Neural crest cell (in vitro differentiated cells): ENCODE results near the gene MYBL2. TPM values are rescaled to one million over a fixed set of nuclear protein-coding genes. Genes with fewer than 3 reads are reported as not detected.

ENCODE experiments used
- DNase-seq: peaks from one replicate; pipeline ENCODE4 v3.0.0; 2021; ENCODE audit warnings: low read depth, mixed read lengths, low spot score
- H3K27ac Mint-ChIP-seq: one replicate; pipeline ENCODE4 v1.8.0; 2021; ENCODE audit warnings: mild to moderate bottlenecking, mixed read lengths; ENCODE audit not compliant: unreplicated experiment
- H3K27me3 Mint-ChIP-seq: 2 replicates; pipeline ENCODE4 v1.8.0; 2021; ENCODE audit warnings: low read depth, mild to moderate bottlenecking, mixed read lengths
- H3K36me3 Mint-ChIP-seq: 2 replicates; pipeline ENCODE4 v1.8.0; 2021; ENCODE audit warnings: low read depth, mild to moderate bottlenecking, mixed read lengths
- H3K4me1 Mint-ChIP-seq: 2 replicates; pipeline ENCODE4 v1.8.0; 2021; ENCODE audit warnings: mixed read lengths
- H3K4me3 Mint-ChIP-seq: one replicate; pipeline ENCODE4 v1.8.0; 2021; ENCODE audit warnings: mild to moderate bottlenecking, mixed read lengths
- H3K9me3 Mint-ChIP-seq: 2 replicates; pipeline ENCODE4 v1.8.0; 2021; ENCODE audit warnings: mixed read lengths
- CTCF ChIP-seq: fragments of 200-600 bp; sonication (generic); conservative IDR thresholded peaks from 2 replicates; pipeline ENCODE4 v1.5.0; 2021; ENCODE audit warnings: antibody characterized with exemption, mild to moderate bottlenecking
- total RNA-seq: library from RNA; stranded (reverse); gene quantifications from 2 replicates; pipeline ENCODE4 v1.2.1, GENCODE V29; 2021

MYBL2 gene
- total RNA-seq, 1 donor from 2014 or later = 124 TPM

- DNase-seq = no peak
- Mint-ChIP-seq H3K4me1 (peaks cover 36% of the 10 kb centered on the region), H3K27me3 (peaks cover 28% of the 10 kb centered on the region), H3K9me3 (no peaks in the 10 kb centered on the region), H3K4me3 (no peak overlapping the region), H3K36me3 (no peaks in the 10 kb centered on the region), H3K27ac (peak overlapping the region; percentile 27)
- no peak for TF ChIP-seq CTCF
These were observed 96.0 kb downstream of the MYBL2 start for GRCh38 chr20:43762911-43763310.

- no peak for TF ChIP-seq CTCF
- no peak overlapping the region for H3K4me3 Mint-ChIP-seq
- DNase-seq = no peak
- H3K27me3 Mint-ChIP-seq = peaks cover 25% of the 10 kb centered on the region
- H3K4me1 Mint-ChIP-seq = peaks cover 36% of the 10 kb centered on the region
- H3K36me3 Mint-ChIP-seq = no peaks in the 10 kb centered on the region
- H3K27ac Mint-ChIP-seq = peak overlapping the region; percentile 3
- H3K9me3 Mint-ChIP-seq = no peaks in the 10 kb centered on the region
These were observed 99.0 kb downstream of the MYBL2 start for GRCh38 chr20:43765916-43766315.

Other genes with a start within 250 kb of the MYBL2 start
- gene SRSF6, start 209.2 kb upstream of the MYBL2 start, total RNA-seq = 278 and 284 TPM in 2 replicates
- 20.3 and 22.4 TPM in 2 replicates for gene L3MBTL1, start 159.4 kb upstream of the MYBL2 start, total RNA-seq
- gene SGK2, start 108.1 kb upstream of the MYBL2 start, total RNA-seq = 1.0 and 1.6 TPM in 2 replicates
- 57.6 and 67.4 TPM in 2 replicates for gene IFT52, start 76.2 kb upstream of the MYBL2 start, total RNA-seq
- not detected in 2 replicates for gene GTSF1L, start 59.9 kb downstream of the MYBL2 start, total RNA-seq
- 3.3 and 4.1 TPM in 2 replicates for gene TOX2, start 247.7 kb downstream of the MYBL2 start, total RNA-seq